Neuron (in vitro differentiated cells): ENCODE results near the gene CPLX4.
A peak's percentile ranks its signal among the peaks of the same experiment; 100 is the strongest.

ENCODE experiments used
- H2AFZ ChIP-seq: one replicate; pipeline ENCODE4 v1.6.1; 2013; ENCODE audit warnings: low read depth, mild to moderate bottlenecking, inconsistent platforms, low read length, moderate library complexity
- H3K27me3 ChIP-seq: one replicate; pipeline ENCODE4 v1.6.1; 2013; ENCODE audit warnings: low read length; ENCODE audit not compliant: insufficient read depth
- H3K36me3 ChIP-seq: one replicate; pipeline ENCODE4 v1.6.1; 2013; ENCODE audit warnings: low read length; ENCODE audit not compliant: insufficient read depth
- H3K4me1 ChIP-seq: one replicate; pipeline ENCODE4 v1.6.1; 2013; ENCODE audit warnings: low read length; ENCODE audit not compliant: insufficient read depth
- H3K4me3 ChIP-seq: 2 replicates; pipeline ENCODE4 v1.5.1; 2013; ENCODE audit warnings: mild to moderate bottlenecking, low read length, moderate library complexity
- H3K9me3 ChIP-seq: one replicate; pipeline ENCODE4 v1.6.1; 2013; ENCODE audit warnings: low read length

Gene CPLX4

DNA sequence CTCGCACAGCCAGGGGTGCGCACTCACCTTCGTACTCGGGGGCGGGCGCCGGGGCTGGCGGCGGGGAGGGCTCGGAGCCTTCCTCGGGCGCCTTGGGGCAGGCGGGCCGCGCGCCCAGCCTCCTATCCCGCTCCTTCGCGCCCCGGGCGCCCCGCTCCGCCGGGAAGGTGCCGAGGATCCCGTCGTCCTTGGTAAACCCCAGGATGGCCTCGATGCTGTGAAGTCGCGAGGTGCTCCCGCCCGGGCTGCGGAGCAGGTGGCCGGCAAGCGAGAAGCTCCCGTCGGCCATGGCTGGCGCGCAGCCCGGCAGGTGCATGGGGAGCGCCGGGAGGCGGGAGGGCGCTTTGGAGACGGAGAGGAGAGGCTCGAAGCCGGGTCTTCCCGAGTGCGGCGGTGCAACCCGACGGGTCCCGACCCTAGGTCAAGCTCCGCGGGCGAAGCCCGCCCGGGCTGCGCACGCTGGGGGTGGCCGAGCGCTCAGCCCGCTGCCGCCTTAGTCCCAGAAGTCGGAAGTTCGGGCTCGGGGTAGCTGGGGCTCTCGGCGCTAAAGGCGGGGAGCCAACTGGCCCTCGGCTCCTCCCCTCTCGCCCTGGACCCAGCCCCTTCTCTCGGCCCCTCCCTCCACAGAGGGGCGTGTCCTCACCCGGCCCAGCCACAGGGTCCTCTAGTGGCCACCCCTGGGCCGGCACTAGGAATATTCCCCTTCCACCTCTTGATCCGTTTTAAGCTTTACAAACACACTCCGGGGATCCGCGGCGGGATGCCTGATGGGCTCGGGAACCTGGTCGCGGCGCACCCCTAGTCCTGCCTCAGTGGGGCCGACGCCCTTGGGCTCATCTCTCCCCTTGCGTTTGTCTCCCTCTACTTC lies 45.3 kb downstream of the CPLX4 start, which contains the start of gene RAX:
Gene RAX, minus strand, starts transcription at position 564 of the 868 bp plus-strand sequence. Its CDS starts 248 bp downstream, at position 316.
- peaks cover 7% of the 10 kb centered on the region for H3K4me1 ChIP-seq
- H3K36me3 ChIP-seq: no peaks in the 10 kb centered on the region
- H3K27me3 ChIP-seq: peaks cover 93% of the 10 kb centered on the region
- H2AFZ ChIP-seq: no peak within 1 kb of the TSS
- H3K9me3 ChIP-seq: no peaks in the 10 kb centered on the region
- H3K4me3 ChIP-seq: no peak within 1 kb of the TSS

DNA sequence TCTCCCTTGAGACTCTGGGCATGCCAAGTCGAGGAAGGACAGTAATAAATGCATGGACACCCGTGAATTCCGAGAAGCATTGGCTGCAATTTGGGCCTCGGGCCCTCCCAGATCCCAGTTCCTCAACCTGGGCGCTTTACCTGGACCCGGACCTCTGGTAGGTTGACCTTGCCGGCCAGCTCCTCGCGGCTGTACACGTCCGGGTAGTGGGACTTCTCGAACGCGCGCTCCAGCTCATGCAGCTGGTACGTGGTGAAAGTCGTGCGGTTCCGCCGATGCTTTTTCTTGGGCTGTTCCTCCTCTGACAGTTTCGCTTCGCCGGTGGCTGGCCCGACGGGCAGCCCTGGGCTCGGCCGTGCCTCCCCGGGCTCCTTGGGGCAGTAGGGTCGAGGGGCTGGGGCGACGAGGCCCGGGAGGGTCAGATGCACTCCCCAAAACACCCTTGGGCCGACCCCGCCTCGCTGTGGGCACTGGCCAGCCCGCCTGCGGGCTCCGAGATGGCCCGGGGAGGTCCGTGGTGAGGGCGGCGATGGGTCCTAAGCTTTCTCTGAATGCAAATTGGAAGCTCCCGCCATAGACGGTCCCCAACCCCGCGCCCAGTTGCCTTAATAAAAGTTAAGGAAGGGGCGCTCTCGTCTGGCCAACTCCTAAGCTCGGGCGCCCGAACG lies 46.1 kb downstream of the CPLX4 start:
- H3K27me3 ChIP-seq: peaks cover 94% of the 10 kb centered on the region
- no peak overlapping the region for H2AFZ ChIP-seq
- peaks cover 7% of the 10 kb centered on the region for H3K4me1 ChIP-seq
- no peaks in the 10 kb centered on the region for H3K9me3 ChIP-seq
- H3K36me3 ChIP-seq: no peaks in the 10 kb centered on the region
- no peak overlapping the region for H3K4me3 ChIP-seq

DNA sequence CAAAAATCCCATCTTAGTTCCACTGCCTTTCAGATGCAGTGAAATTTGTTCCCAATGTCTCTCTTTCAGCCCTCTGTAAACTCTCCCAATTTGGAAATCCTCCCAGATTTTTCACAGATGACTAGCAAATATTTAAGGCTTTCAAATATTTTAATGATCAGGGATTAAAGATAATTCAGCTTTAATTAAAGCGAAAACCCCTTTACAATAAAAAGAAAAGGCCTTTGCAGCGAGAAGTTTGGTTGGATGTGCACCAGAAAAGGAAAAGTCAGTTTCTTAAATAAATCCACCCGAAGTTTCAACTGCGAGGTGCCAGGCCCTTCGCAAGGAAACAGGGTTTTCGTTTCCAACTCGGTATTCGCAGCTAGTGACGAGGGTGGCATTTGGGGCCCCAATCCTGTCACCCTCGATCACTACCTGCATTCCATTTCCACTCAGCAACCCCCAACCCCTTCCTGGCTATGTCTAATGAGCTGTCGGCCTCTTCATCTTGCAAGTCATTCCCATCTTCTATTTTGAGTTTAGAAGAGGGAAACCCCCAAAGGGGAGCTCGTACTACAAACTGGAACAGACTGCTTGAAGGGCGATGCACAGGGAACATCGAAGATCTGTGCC lies 46.7 kb downstream of the CPLX4 start:
- Histone ChIP-seq H3K9me3 (no peaks in the 10 kb centered on the region), H3K4me1 (peaks cover 7% of the 10 kb centered on the region), H3K4me3 (no peak overlapping the region)

DNA sequence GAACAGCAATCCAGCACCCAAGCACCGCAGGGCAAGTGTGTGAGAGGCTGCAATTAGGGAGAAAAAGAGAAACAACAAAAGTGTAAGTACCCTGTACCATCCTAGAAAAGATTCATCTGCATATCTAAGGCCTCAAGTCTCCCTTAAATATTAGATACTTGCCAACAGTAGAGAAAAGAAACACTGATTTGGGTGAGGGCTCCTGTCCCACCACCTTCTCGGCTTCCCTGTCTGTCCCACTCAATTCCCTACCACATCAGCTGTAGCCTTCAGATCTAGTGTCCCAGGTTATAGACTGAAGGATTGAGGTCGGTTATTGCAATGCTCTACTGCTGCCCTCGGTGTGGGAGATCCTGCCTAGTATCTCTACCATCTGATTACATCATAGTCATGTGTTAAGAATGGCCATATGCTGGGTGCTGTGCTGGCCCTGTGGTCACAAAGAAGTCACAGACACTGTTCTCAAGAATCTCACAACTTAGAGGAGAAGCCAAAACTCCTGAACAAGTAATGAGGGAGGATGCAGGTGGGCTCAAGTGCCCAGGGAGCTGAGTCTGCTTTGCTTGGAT lies 47.7 kb downstream of the CPLX4 start:
- Histone ChIP-seq H3K4me1 (peaks cover under 1% of the 10 kb centered on the region), H3K9me3 (no peaks in the 10 kb centered on the region), H3K4me3 (no peak overlapping the region), H2AFZ (no peak overlapping the region), H3K27me3 (peaks cover 94% of the 10 kb centered on the region), H3K36me3 (no peaks in the 10 kb centered on the region)

More for the DNA sequence above, 46.7 kb downstream of the CPLX4 start:
- H2AFZ ChIP-seq: no peak overlapping the region
- H3K36me3 ChIP-seq: no peaks in the 10 kb centered on the region
- peaks cover 94% of the 10 kb centered on the region for H3K27me3 ChIP-seq

DNA sequence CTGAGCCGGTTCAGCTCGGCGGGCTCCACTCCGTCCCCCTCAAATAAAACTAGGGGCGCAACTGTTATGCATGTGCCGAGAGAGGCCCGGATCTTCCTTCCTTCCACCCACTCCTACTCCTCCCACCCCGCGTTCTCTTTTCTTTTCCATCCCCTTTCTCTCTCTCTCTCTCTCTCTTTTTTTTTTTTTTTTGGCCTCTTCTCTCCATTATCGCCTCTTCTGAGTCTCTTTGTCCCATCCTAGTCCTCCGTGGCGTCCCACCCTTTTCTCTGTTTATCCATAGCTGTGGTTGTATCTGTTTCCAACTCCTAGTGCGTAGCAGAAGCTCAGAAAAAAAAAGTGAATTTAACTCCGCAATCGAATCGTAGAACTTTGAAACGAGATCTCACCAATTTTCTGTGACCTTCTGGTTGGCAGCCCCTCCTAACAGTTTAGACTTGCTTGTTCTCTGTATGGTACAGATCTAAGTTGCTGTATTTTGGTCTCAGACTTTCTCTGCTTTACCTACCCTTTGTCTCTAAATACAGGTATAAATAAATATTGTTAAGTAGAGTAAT lies 48.8 kb downstream of the CPLX4 start:
- Histone ChIP-seq H3K4me1 (no peaks in the 10 kb centered on the region), H3K27me3 (peaks cover 95% of the 10 kb centered on the region), H2AFZ (no peak overlapping the region), H3K4me3 (peak overlapping the region; percentile 27), H3K36me3 (no peaks in the 10 kb centered on the region), H3K9me3 (peaks cover 3% of the 10 kb centered on the region)

DNA sequence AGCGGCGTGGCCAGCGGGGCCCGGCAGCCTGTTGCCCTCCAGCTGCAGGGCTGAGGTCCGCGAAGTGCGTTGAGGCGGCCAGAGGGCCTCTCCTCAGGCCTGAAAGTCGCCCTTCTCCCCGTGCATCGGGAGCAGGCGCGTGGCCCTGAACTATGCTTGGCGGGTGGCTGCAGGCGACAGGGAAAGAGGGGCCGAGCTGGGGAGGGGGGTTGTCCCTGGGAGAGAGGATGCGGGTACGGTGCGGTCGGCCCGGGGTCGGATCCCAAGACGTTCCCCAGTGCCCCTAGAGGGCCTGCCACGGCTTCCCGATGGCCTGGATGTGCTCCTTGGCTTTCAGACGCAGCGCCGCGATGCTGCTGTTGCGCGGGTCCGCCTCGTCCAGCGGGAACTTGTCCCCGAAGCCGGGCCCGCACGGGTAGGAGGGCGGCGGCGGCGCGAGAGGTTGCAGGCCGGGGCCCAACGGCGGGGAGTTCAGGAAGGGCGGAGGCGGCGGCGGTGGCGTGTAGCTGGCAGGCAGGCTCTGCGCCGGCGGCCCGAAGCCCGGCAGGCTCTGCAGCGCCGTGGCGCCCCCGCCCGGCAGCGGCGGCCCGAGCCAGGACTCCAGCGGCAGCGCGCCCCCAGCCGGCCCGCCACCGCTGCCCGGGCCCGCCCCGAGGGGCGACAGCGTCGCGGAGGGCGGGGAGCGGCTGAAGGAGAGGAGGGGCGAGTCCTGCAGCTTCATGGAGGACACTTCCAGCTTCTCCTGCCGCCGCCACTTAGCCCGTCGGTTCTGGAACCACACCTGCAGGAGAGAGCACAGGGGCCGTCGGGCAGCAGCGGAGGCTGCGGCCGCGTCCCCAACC lies 49.5 kb downstream of the CPLX4 start:
- Histone ChIP-seq H3K4me1 (no peaks in the 10 kb centered on the region), H3K9me3 (peaks cover 3% of the 10 kb centered on the region), H3K27me3 (peaks cover 95% of the 10 kb centered on the region), H2AFZ (peak overlapping the region; percentile 55), H3K36me3 (no peaks in the 10 kb centered on the region), H3K4me3 (peak overlapping the region; percentile 29)

DNA sequence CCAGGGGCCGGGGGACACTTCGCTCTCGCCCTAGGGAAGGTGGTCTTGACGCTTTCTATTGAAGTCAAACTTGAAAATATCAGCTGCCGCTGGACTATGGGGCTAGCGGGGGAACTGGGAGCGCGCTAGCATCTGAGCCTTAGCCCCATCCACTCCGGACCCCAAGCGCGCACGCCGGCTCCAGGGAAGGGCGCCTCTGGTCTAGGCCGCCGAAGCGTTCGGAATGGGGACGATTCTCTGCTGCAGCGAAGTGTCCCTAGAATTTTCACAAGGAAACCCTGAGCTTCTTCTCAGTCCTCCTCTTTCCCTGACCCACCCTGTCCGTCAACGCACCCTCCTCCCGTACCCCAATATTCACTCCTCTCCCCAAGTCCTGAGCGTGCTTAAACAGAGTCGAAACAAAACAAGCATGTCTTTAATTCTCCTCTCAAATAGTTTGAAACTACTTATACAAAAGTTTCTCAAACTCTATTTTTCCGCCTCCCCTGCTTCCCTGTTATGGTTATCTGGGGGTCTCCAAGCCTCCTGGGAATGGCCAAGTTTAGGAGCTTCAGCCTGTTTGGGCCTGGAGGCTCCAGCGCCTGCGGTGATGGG lies 50.2 kb downstream of the CPLX4 start:
- H3K4me3 ChIP-seq: peak overlapping the region; percentile 29
- peaks cover 3% of the 10 kb centered on the region for H3K9me3 ChIP-seq
- H3K4me1 ChIP-seq: no peaks in the 10 kb centered on the region
- H3K27me3 ChIP-seq: peaks cover 95% of the 10 kb centered on the region
- no peaks in the 10 kb centered on the region for H3K36me3 ChIP-seq
- H2AFZ ChIP-seq: peak overlapping the region; percentile 55

DNA sequence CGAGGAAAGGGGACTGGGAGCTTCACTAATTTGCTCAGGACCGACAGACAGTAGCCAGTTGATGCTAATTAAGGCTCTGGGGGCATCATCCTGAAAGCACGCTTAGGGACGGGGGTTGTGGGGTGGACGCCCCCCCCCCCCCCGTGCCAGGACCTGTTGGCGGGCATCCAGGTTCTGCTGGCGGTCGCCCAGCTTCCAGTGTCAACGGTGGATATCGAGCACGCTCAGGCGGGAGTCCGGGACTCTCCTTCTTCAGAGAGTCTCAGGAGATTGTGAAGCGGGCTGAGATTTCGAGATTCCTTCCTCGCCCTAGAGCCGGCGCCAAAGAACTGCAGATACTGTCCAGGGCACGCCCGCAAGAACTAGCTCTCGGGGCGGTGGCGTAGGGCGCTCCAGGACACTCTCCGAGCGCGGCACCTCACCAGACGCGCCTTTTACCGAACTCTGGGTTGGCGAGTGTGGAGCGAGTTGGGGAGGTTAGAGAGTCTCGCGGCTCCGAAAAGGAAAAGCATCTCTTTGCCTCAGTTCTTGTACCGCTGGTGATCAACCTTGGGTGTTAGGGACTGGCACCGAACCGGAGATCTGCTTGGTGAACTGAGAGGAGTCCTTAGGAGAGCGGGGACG lies 50.8 kb downstream of the CPLX4 start:
- Histone ChIP-seq H3K27me3 (peaks cover 96% of the 10 kb centered on the region), H3K9me3 (peaks cover 3% of the 10 kb centered on the region), H3K4me1 (no peaks in the 10 kb centered on the region), H3K36me3 (no peaks in the 10 kb centered on the region), H2AFZ (no peak overlapping the region), H3K4me3 (no peak overlapping the region)

DNA sequence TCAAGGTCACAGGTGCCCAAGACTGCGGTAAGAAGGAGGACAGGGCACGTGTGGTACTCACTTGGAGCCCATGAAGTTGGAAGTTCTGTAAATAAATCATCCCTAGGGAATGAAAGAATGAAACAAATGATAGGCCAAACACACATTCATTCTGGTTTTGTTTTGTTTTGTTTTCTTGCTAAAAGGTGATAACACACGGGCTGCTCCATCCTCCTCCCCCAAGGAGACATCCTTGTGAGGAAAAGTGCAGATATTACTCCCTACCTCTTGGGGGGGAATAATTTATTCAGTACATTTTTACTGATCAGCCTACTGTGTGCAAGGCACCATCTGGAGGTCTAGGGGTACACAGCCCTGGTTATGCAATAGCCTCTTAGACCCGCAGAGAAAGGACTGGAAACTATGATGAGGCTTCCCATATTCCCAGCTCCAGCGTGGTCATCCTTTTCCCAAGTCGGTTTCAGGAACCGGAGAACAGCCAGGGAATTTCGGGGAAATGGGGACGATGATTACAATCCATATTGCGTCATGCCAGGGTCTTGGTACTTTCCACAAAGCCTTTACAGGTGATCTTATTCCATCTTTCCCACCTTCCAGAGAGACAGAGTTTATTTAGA lies 51.5 kb downstream of the CPLX4 start:
- peaks cover 91% of the 10 kb centered on the region for H3K27me3 ChIP-seq
- H3K4me1 ChIP-seq: no peaks in the 10 kb centered on the region
- H3K9me3 ChIP-seq: peaks cover 3% of the 10 kb centered on the region
- H2AFZ ChIP-seq: no peak overlapping the region
- no peaks in the 10 kb centered on the region for H3K36me3 ChIP-seq
- no peak overlapping the region for H3K4me3 ChIP-seq

DNA sequence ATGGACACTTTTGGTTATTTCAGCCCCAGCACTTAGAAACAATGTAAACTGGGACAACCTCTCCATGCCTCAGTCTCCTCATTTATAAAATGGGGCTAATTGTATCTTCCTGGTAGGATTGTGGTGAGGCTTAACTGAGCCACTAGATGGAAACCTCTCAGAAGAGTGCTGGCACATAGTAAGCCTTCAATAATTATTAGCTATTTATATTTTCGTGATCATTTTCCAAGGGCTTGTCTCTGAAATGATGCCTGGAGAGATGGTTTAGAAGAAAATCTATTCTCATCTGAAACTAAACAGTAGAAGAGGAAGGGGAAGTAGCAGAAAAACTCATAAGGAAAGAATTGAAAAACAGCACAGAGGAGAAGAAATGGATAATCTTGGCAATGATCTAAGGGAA lies 52.0 kb downstream of the CPLX4 start:
- H3K27me3 ChIP-seq: peaks cover 86% of the 10 kb centered on the region
- H3K4me1 ChIP-seq: no peaks in the 10 kb centered on the region
- H2AFZ ChIP-seq: no peak overlapping the region
- H3K4me3 ChIP-seq: no peak overlapping the region
- H3K36me3 ChIP-seq: no peaks in the 10 kb centered on the region
- peaks cover 3% of the 10 kb centered on the region for H3K9me3 ChIP-seq

DNA sequence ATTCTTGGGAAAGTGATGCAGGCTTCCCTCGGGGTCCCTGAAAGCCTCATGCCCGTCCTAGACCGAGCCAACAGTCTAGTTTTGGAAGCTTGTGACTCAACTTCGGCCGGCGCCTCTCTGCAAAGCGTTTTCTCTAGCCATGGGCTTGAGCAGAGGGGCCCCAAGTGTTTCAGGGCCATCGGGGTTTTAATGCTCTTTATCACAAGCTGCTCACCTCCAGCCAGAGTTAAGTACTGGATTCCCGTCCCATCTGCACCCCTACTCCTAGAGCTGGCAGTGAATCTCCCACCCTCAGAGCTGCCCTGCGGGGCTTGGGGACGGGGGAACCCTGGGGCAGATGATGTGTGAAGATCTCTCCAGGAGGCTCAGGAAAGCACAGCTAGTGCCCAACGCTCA lies 52.5 kb downstream of the CPLX4 start:
- no peaks in the 10 kb centered on the region for H3K36me3 ChIP-seq
- no peaks in the 10 kb centered on the region for H3K4me1 ChIP-seq
- no peak overlapping the region for H3K4me3 ChIP-seq
- H2AFZ ChIP-seq: no peak overlapping the region
- peaks cover 81% of the 10 kb centered on the region for H3K27me3 ChIP-seq
- peaks cover 3% of the 10 kb centered on the region for H3K9me3 ChIP-seq
